ENCODE measurements around the gene CCDC50. TPM values are rescaled to one million over a fixed set of nuclear protein-coding genes. Genes with fewer than 3 reads are reported as not detected.

The CCDC50 gene
- total RNA-seq, 1 experiment from 2014 or later: 106 TPM

DNA sequence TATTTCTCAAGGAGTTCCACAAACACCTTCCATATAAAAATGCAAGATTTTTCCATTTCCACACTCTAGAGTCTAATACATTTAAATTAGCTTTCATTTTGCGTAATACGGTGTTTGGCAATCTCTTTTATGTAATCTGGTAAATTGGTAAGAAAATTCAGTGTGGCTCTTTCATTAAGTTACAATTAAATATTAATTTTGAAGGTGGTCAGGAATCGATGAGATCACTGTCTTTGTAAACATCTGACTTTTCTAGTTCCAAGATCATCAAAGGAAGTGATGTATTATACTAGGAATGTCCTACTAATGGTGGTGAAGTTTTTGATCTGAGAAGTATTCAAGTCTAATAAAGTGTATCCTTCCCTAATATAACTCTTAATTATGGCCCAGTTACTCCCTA, 2.2 kb downstream of the CCDC50 start:
- DNase-seq: peak in 1 of 2 experiments; percentile 56
- peak overlapping the region; percentile 78 for H3K27ac ChIP-seq
- H3K27me3 ChIP-seq (ENCODE audit: insufficient read depth, low read depth): no peaks in the 10 kb centered on the region
- POLR2A ChIA-PET (ENCODE audit: unreplicated experiment): no interaction called here
- H4K20me1 ChIP-seq (ENCODE audit: insufficient read depth): no peaks in the 10 kb centered on the region
- H3K79me2 ChIP-seq (ENCODE audit: low read depth): peaks cover 70% of the 10 kb centered on the region
- no peak for TF ChIP-seq EZH2 (IDR thresholded peaks at IDR 0.05; ENCODE audit: low read depth)
- TF ChIP-seq, protein P1, sequence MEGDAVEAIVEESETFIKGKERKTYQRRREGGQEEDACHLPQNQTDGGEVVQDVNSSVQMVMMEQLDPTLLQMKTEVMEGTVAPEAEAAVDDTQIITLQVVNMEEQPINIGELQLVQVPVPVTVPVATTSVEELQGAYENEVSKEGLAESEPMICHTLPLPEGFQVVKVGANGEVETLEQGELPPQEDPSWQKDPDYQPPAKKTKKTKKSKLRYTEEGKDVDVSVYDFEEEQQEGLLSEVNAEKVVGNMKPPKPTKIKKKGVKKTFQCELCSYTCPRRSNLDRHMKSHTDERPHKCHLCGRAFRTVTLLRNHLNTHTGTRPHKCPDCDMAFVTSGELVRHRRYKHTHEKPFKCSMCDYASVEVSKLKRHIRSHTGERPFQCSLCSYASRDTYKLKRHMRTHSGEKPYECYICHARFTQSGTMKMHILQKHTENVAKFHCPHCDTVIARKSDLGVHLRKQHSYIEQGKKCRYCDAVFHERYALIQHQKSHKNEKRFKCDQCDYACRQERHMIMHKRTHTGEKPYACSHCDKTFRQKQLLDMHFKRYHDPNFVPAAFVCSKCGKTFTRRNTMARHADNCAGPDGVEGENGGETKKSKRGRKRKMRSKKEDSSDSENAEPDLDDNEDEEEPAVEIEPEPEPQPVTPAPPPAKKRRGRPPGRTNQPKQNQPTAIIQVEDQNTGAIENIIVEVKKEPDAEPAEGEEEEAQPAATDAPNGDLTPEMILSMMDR (conservative IDR thresholded peaks at IDR 0.05): no peak
- no peak overlapping the region for H2AFZ ChIP-seq
- peak overlapping the region; percentile 85 for H3K4me3 ChIP-seq
- H3K9me3 ChIP-seq (ENCODE audit: insufficient read depth, low read depth): no peaks in the 10 kb centered on the region
- intact Hi-C loops (cut with micrococcal nuclease; ENCODE audit: unreplicated experiment): loop anchor here (2.0 kb wide), 2 partner anchors 73 to 85 kb away; no protein-coding TSS in a partner anchor
- no peaks in the 10 kb centered on the region for H3K9me2 ChIP-seq (ENCODE audit: insufficient read depth)
- H3K4me2 ChIP-seq: peak overlapping the region; percentile 96
- CTCF ChIA-PET: no interaction called here
- peaks cover 18% of the 10 kb centered on the region for H3K36me3 ChIP-seq (ENCODE audit: low read depth)
- no TSS peak for BruUV-seq (replicated peaks)
- peaks cover 28% of the 10 kb centered on the region for H3F3A ChIP-seq (ENCODE audit: insufficient read depth, low read depth)
- peaks cover 34% of the 10 kb centered on the region for H3K4me1 ChIP-seq (replicated peaks; ENCODE audit: insufficient read depth)

DNA sequence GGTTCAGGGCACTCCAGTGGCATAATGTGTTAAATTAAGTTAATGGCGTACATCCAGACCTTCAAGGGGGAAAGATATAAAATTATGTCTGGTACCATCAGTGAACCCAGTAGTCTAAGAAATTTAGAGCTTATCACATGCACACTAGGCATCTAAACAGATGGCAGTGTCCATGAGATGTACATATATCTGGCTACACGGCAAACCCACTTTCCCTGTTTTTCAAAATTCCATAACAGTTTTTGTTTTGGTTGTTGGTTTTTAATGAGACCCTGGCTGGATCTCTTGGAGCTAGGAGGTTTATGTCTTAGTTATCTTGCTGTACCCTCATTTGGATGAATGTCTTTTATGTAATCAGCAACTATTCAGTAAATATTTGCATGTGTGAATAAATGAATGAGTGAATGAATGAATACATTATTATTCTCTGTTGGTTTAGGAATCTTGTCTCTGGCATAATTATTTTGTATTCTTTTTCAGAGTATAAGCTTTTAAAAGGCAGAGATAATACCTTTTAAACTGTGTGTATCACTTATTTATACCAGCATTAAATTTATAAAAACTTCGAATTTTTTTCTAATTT, 4.2 kb downstream of the CCDC50 start:
- CTCF ChIA-PET: interaction anchor here (0.5 kb wide), 1 partner anchor 25 kb away, joined by 6 read pairs; no protein-coding TSS in a partner anchor

DNA sequence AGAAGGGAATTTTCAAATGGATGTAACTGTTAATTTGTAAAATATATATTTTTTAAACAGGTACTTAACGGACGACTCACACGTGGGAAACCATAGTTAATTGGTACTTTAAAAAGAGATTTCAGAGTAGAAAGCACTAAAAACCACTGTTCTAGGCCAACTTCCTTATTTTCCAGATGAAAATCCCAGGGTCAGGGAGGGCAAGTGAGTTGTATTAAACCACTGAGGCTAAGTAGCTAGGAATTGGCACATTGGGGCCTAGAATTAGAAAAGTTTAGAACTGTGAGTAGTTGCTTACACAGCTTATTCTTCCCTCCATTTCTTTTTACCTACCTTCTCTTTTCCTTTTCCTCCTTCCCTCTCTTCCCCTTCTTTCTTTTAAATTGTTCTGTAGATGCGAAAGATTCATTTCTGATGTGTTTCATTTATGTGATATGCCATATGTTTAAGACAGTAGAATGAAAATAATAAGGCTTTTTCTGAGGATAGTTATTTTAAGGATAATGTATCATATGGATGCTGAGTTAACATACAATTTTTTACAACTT, 5.2 kb downstream of the CCDC50 start:
- TF ChIP-seq, protein P1 (conservative IDR thresholded peaks at IDR 0.05): no peak
- TF ChIP-seq EZH2 (IDR thresholded peaks at IDR 0.05; ENCODE audit: low read depth): no peak
- peaks cover 96% of the 10 kb centered on the region for H3K79me2 ChIP-seq (ENCODE audit: low read depth)
- no peak overlapping the region for H3K4me3 ChIP-seq
- ChIA-PET POLR2A (ENCODE audit: unreplicated experiment) (no interaction called here), CTCF (interaction anchor here (0.6 kb wide), 1 partner anchor 1336 kb away, joined by 3 read pairs; no protein-coding TSS in a partner anchor)
- no peaks in the 10 kb centered on the region for H3K9me3 ChIP-seq (ENCODE audit: insufficient read depth, low read depth)
- H3K27ac ChIP-seq: no peak overlapping the region
- H3K27me3 ChIP-seq (ENCODE audit: insufficient read depth, low read depth): no peaks in the 10 kb centered on the region
- H3K4me2 ChIP-seq: no peak overlapping the region
- BruUV-seq (replicated peaks): no TSS peak
- H2AFZ ChIP-seq: no peak overlapping the region
- H3K4me1 ChIP-seq (replicated peaks; ENCODE audit: insufficient read depth): peaks cover 42% of the 10 kb centered on the region
- peaks cover 20% of the 10 kb centered on the region; the same call in 1 of the 2 replicates for H3F3A ChIP-seq (ENCODE audit: insufficient read depth, low read depth)
- H3K9me2 ChIP-seq (ENCODE audit: insufficient read depth): no peaks in the 10 kb centered on the region
- peaks cover 4% of the 10 kb centered on the region; the same call in 1 of the 2 replicates for H4K20me1 ChIP-seq (ENCODE audit: insufficient read depth)
- no peak for DNase-seq
- peaks cover 22% of the 10 kb centered on the region for H3K36me3 ChIP-seq (ENCODE audit: low read depth)
- intact Hi-C loops (cut with micrococcal nuclease; ENCODE audit: unreplicated experiment): no loop called here

More for the DNA sequence above, 4.2 kb downstream of the CCDC50 start:
- DNase-seq: no peak
- Histone ChIP-seq H3K27me3 (ENCODE audit: insufficient read depth, low read depth) (no peaks in the 10 kb centered on the region), H3K9me2 (ENCODE audit: insufficient read depth) (no peaks in the 10 kb centered on the region), H4K20me1 (ENCODE audit: insufficient read depth) (peaks cover 3% of the 10 kb centered on the region; the same call in 1 of the 2 replicates), H3K79me2 (ENCODE audit: low read depth) (peaks cover 86% of the 10 kb centered on the region), H2AFZ (no peak overlapping the region), H3K36me3 (ENCODE audit: low read depth) (peaks cover 20% of the 10 kb centered on the region), H3K27ac (no peak overlapping the region), H3K4me3 (no peak overlapping the region), H3K4me1 (replicated peaks; ENCODE audit: insufficient read depth) (peaks cover 47% of the 10 kb centered on the region), H3K4me2 (no peak overlapping the region), H3F3A (ENCODE audit: insufficient read depth, low read depth) (peaks cover 27% of the 10 kb centered on the region; the same call in 1 of the 2 replicates), H3K9me3 (ENCODE audit: insufficient read depth, low read depth) (no peaks in the 10 kb centered on the region)
- TF ChIP-seq, protein P1 (conservative IDR thresholded peaks at IDR 0.05): no peak
- no peak for TF ChIP-seq EZH2 (IDR thresholded peaks at IDR 0.05; ENCODE audit: low read depth)
- POLR2A ChIA-PET (ENCODE audit: unreplicated experiment): no interaction called here
- no TSS peak for BruUV-seq (replicated peaks)
- intact Hi-C loops (cut with micrococcal nuclease; ENCODE audit: unreplicated experiment): no loop called here

Measured in PC-9 (cell line).